ENCODE results near the gene RNF7.

The RNF7 gene

GRCh38 chr3:141789281-141789680, 51.2 kb downstream of the RNF7 start:
- H3K4me3 ChIP-seq (ENCODE audit: low read depth, low read length) = no peak overlapping the region
- TF ChIP-seq, protein P1, sequence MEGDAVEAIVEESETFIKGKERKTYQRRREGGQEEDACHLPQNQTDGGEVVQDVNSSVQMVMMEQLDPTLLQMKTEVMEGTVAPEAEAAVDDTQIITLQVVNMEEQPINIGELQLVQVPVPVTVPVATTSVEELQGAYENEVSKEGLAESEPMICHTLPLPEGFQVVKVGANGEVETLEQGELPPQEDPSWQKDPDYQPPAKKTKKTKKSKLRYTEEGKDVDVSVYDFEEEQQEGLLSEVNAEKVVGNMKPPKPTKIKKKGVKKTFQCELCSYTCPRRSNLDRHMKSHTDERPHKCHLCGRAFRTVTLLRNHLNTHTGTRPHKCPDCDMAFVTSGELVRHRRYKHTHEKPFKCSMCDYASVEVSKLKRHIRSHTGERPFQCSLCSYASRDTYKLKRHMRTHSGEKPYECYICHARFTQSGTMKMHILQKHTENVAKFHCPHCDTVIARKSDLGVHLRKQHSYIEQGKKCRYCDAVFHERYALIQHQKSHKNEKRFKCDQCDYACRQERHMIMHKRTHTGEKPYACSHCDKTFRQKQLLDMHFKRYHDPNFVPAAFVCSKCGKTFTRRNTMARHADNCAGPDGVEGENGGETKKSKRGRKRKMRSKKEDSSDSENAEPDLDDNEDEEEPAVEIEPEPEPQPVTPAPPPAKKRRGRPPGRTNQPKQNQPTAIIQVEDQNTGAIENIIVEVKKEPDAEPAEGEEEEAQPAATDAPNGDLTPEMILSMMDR (IDR thresholded peaks at IDR 0.05; ENCODE audit: insufficient read depth, low read length, missing control alignments) = no peak
- POLR2A ChIA-PET = no interaction called here
- no peak for DNase-seq (ENCODE audit: low read depth, low spot score)
- CTCF ChIA-PET = no interaction called here

DNA sequence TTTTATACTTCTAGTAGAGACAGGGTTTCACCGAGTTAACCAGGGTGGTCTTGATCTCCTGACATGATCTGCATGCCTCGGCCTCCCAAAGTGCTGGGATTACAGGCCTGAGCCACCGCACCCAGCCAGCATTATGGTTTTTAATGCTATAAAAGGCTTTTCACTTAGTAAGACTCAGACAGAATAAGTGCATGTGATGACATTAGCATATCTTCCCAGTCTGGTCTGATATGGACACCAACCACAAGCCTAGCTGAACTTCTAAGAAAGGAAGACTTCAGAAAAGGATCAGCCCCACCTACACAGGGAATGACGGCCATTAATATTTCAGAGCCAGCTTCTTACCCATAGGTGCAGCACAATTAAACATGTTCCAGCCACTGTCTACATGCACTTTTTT, 52.1 kb downstream of the RNF7 start:
- DNase-seq (ENCODE audit: low read depth, low spot score) = no peak
- POLR2A ChIA-PET = no interaction called here
- TF ChIP-seq, protein P1 (IDR thresholded peaks at IDR 0.05; ENCODE audit: insufficient read depth, low read length, missing control alignments) = no peak
- no peak overlapping the region for H3K4me3 ChIP-seq (ENCODE audit: low read depth, low read length)
- CTCF ChIA-PET = interaction anchor here (1.1 kb wide), 1 partner anchor 10 kb away, joined by 3 read pairs; no protein-coding TSS in a partner anchor

GRCh38 chr3:141792495-141792894, 54.4 kb downstream of the RNF7 start:
- POLR2A ChIA-PET = no interaction called here
- TF ChIP-seq, protein P1 (IDR thresholded peaks at IDR 0.05; ENCODE audit: insufficient read depth, low read length, missing control alignments) = no peak
- CTCF ChIA-PET = no interaction called here
- H3K4me3 ChIP-seq (ENCODE audit: low read depth, low read length) = no peak overlapping the region
- DNase-seq (ENCODE audit: low read depth, low spot score) = no peak

GRCh38 chr3:141793476-141794260, 55.6 kb downstream of the RNF7 start:
- no peak for DNase-seq (ENCODE audit: low read depth, low spot score)
- ChIA-PET POLR2A (no interaction called here), CTCF (no interaction called here)
- TF ChIP-seq, protein P1 (IDR thresholded peaks at IDR 0.05; ENCODE audit: insufficient read depth, low read length, missing control alignments) = no peak
- no peak overlapping the region for H3K4me3 ChIP-seq (ENCODE audit: low read depth, low read length)

GRCh38 chr3:141795276-141795675, 57.2 kb downstream of the RNF7 start:
- H3K4me3 ChIP-seq (ENCODE audit: low read depth, low read length) = no peak overlapping the region
- DNase-seq (ENCODE audit: low read depth, low spot score) = no peak
- CTCF ChIA-PET = interaction anchor here (1.8 kb wide), 1 partner anchor 118 kb away, joined by 5 read pairs; no protein-coding TSS in a partner anchor
- TF ChIP-seq, protein P1 (IDR thresholded peaks at IDR 0.05; ENCODE audit: insufficient read depth, low read length, missing control alignments) = no peak
- POLR2A ChIA-PET = no interaction called here

GRCh38 chr3:141795741-141796080, 57.6 kb downstream of the RNF7 start:
- ChIA-PET CTCF (interaction anchor here (1.8 kb wide), 1 partner anchor 117 kb away, joined by 5 read pairs; no protein-coding TSS in a partner anchor), POLR2A (no interaction called here)
- TF ChIP-seq, protein P1 (IDR thresholded peaks at IDR 0.05; ENCODE audit: insufficient read depth, low read length, missing control alignments) = no peak
- no peak overlapping the region for H3K4me3 ChIP-seq (ENCODE audit: low read depth, low read length)
- no peak for DNase-seq (ENCODE audit: low read depth, low spot score)
